H1 (cell line): ENCODE results near the gene COG3. TPM values are rescaled to one million over a fixed set of nuclear protein-coding genes. Genes with fewer than 3 reads are reported as not detected.

Experiments used
- CTCF ChIA-PET: fragments of 300-600 bp; sonication (Branson Sonifier 250); formaldehyde crosslinking; loops from one replicate; lab custom pipeline; 2021; ENCODE audit not compliant: partially characterized antibody; lab: Charles Lee
- POLR2A ChIA-PET: fragments of 300-600 bp; sonication (Branson Sonifier 250); formaldehyde crosslinking; loops from one replicate; lab custom pipeline; 2021; ENCODE audit warnings: inconsistent platforms; ENCODE audit not compliant: partially characterized antibody; lab: Charles Lee
- DNase-seq, 2 experiments: peaks; one replicate each; pipeline versions ENCODE4 v3.0.0 to v3.0.0-alpha.2; 2010 to 2022; ENCODE audit warnings: low spot score in 2 of 2, low read depth in 1 of 2, mixed read lengths in 1 of 2
- FAIRE-seq: peaks from 2 replicates; lab custom pipeline; 2011; peaks lifted over from hg19 to GRCh38; lab: Jason Lieb, UNC
- H2AFZ ChIP-seq: 2 replicates; pipeline ENCODE4 v1.8.1; 2012; ENCODE audit warnings: low read length, inconsistent platforms
- H2AK5ac ChIP-seq: 2 replicates; pipeline ENCODE4 v1.6.1; 2013; ENCODE audit warnings: low read depth, low read length
- H2BK120ac ChIP-seq: replicated peaks from 2 replicates; pipeline ENCODE3; 2013; ENCODE audit warnings: low read depth, low read length, inconsistent platforms
- H2BK12ac ChIP-seq: 2 replicates; pipeline ENCODE4 v1.6.1; 2013; ENCODE audit warnings: low read depth, low read length
- H2BK15ac ChIP-seq: 2 replicates; pipeline ENCODE4 v1.6.1; 2013; ENCODE audit warnings: low read length
- H2BK20ac ChIP-seq: 2 replicates; pipeline ENCODE4 v1.6.1; 2013; ENCODE audit warnings: low read length
- H2BK5ac ChIP-seq: 2 replicates; pipeline ENCODE4 v1.6.1; 2013; ENCODE audit warnings: low read depth, low read length
- H3K14ac ChIP-seq: 2 replicates; pipeline ENCODE4 v1.6.1; 2013; ENCODE audit warnings: inconsistent platforms; ENCODE audit not compliant: insufficient read length
- H3K18ac ChIP-seq: 2 replicates; pipeline ENCODE4 v1.6.1; 2013; ENCODE audit warnings: low read length; ENCODE audit errors: extremely low read depth
- H3K23ac ChIP-seq: 2 replicates; pipeline ENCODE4 v1.6.1; 2013; ENCODE audit warnings: inconsistent platforms; ENCODE audit not compliant: insufficient read length
- H3K23me2 ChIP-seq: 2 replicates; pipeline ENCODE4 v1.6.1; 2013; ENCODE audit warnings: low read depth, low read length
- H3K27ac ChIP-seq: 2 replicates; pipeline ENCODE4 v1.6.1; 2011; ENCODE audit warnings: low read depth, low read length, inconsistent platforms
- H3K27me3 ChIP-seq, 4 experiments: replicated peaks in 1 of 4; 1 replicate in 1 of 4; 2 replicates in 3 of 4; pipeline versions ENCODE4 v1.6.1 to v1.8.1; 2011 to 2013; ENCODE audit warnings: low read length in 3 of 4, mild to moderate bottlenecking in 3 of 4, inconsistent platforms in 2 of 4, mixed read lengths in 2 of 4, moderate library complexity in 1 of 4; ENCODE audit not compliant: control insufficient read depth in 3 of 4, insufficient read depth in 3 of 4; ENCODE audit errors: extremely low read depth in 1 of 4
- H3K36me3 ChIP-seq, 4 experiments: 2 replicates each; pipeline versions ENCODE4 v1.6.1 to v1.8.1; 2011 to 2013; ENCODE audit warnings: mild to moderate bottlenecking in 4 of 4, low read length in 3 of 4, moderate library complexity in 2 of 4, control low read depth in 1 of 4, inconsistent platforms in 1 of 4; ENCODE audit not compliant: insufficient read depth in 4 of 4, control insufficient read depth in 2 of 4
- H3K4ac ChIP-seq: replicated peaks from 2 replicates; pipeline ENCODE3; 2013; ENCODE audit warnings: low read length, low read depth, mixed read lengths, inconsistent platforms; ENCODE audit not compliant: insufficient read length
- H3K4me1 ChIP-seq, 4 experiments: replicated peaks in 1 of 4; 1 replicate in 1 of 4; 2 replicates in 3 of 4; pipeline versions ENCODE4 v1.6.1 to v1.8.1; 2011 to 2013; ENCODE audit warnings: low read length in 3 of 4, inconsistent platforms in 2 of 4, mixed read lengths in 1 of 4; ENCODE audit not compliant: insufficient read depth in 4 of 4, control insufficient read depth in 3 of 4
- H3K4me2 ChIP-seq, 2 experiments: 2 replicates each; pipeline versions ENCODE4 v1.6.1 to v1.8.1; 2011 to 2013; ENCODE audit warnings: low read depth in 2 of 2, low read length in 2 of 2, control low read depth in 1 of 2, inconsistent platforms in 1 of 2, mild to moderate bottlenecking in 1 of 2; ENCODE audit not compliant: insufficient read depth in 1 of 2
- H3K4me3 ChIP-seq, 4 experiments: fragments of 200-600, 300-600 bp in 1 of 4; sonication (generic), shearing (Covaris generic), sonication (Bioruptor Twin) in 1 of 4; 2 replicates each; pipeline versions ENCODE4 v1.5.1 to v1.8.1; 2011 to 2016; ENCODE audit warnings: low read length in 4 of 4, low read depth in 3 of 4, control low read depth in 2 of 4, inconsistent platforms in 2 of 4, mild to moderate bottlenecking in 2 of 4, mixed read lengths in 1 of 4, moderate library complexity in 1 of 4; ENCODE audit not compliant: insufficient read depth in 2 of 4; ENCODE audit errors: extremely low read depth in 1 of 4
- H3K56ac ChIP-seq: replicated peaks from 2 replicates; pipeline ENCODE3; 2013; ENCODE audit warnings: low read depth, mild to moderate bottlenecking, mixed read lengths, low read length, inconsistent platforms; ENCODE audit not compliant: insufficient read length
- H3K79me1 ChIP-seq: 2 replicates; pipeline ENCODE4 v1.6.1; 2013; ENCODE audit warnings: low read depth, low read length, control low read depth
- H3K79me2 ChIP-seq, 2 experiments: 2 replicates each; pipeline versions ENCODE4 v1.6.1 to v1.8.1; 2012 to 2013; ENCODE audit warnings: low read length in 2 of 2, mild to moderate bottlenecking in 2 of 2, inconsistent platforms in 1 of 2; ENCODE audit not compliant: insufficient read depth in 2 of 2, control insufficient read depth in 1 of 2
- H3K9ac ChIP-seq, 4 experiments: replicated peaks in 1 of 4; 1 replicate in 1 of 4; 2 replicates in 3 of 4; pipeline versions ENCODE4 v1.6.1 to v1.8.1; 2011 to 2013; ENCODE audit warnings: low read depth in 3 of 4, low read length in 3 of 4, control low read depth in 2 of 4, mild to moderate bottlenecking in 2 of 4, moderate library complexity in 2 of 4, inconsistent platforms in 1 of 4; ENCODE audit errors: extremely low read depth in 1 of 4
- H3K9me3 ChIP-seq, 2 experiments: 2 replicates each; pipeline versions ENCODE4 v1.6.1 to v1.8.1; 2012 to 2013; ENCODE audit warnings: mild to moderate bottlenecking in 2 of 2, moderate library complexity in 2 of 2, control low read depth in 1 of 2, inconsistent platforms in 1 of 2, low read depth in 1 of 2, low read length in 1 of 2, mixed read lengths in 1 of 2; ENCODE audit not compliant: insufficient read depth in 2 of 2
- H4K20me1 ChIP-seq, 2 experiments: replicated peaks in 1 of 2; 2 replicates each; pipeline versions ENCODE3 to v1.8.1; 2011 to 2013; ENCODE audit warnings: inconsistent platforms in 2 of 2, low read length in 2 of 2, mild to moderate bottlenecking in 1 of 2; ENCODE audit not compliant: insufficient read depth in 2 of 2, control insufficient read depth in 1 of 2
- H4K5ac ChIP-seq: 2 replicates; pipeline ENCODE4 v1.6.1; 2013; ENCODE audit warnings: low read length, low read depth, mixed read lengths, inconsistent platforms; ENCODE audit not compliant: insufficient read length
- H4K8ac ChIP-seq: 2 replicates; pipeline ENCODE4 v1.8.0; 2013; ENCODE audit warnings: mild to moderate bottlenecking, moderate library complexity, low read length, inconsistent platforms; ENCODE audit not compliant: insufficient read depth; ENCODE audit errors: extremely low read depth
- H4K91ac ChIP-seq: replicated peaks from 2 replicates; pipeline ENCODE3; 2013; ENCODE audit warnings: low read length, mixed read lengths, inconsistent platforms; ENCODE audit not compliant: insufficient read length
- ATF2 ChIP-seq: IDR thresholded peaks from 2 replicates; pipeline ENCODE4 v1.6.1; 2012; ENCODE audit warnings: low read length, inconsistent platforms
- CBX8 ChIP-seq: fragments of 300-800, 300-1000 bp; sonication (generic); IDR thresholded peaks from 2 replicates; pipeline ENCODE4 v1.7.1; 2016; ENCODE audit warnings: low read depth, low read length, borderline replicate concordance
- CHD1 ChIP-seq: IDR thresholded peaks from 2 replicates; pipeline ENCODE4 v1.6.1; 2012; ENCODE audit warnings: low read depth, low read length, improper control_type of control experiment
- JUND ChIP-seq: IDR thresholded peaks from 2 replicates; pipeline ENCODE4 v1.6.1; 2011; ENCODE audit warnings: mild to moderate bottlenecking, improper control_type of control experiment, low read length
- KDM5A ChIP-seq: fragments of 200-600 bp; IDR thresholded peaks from 2 replicates; pipeline ENCODE4 v1.7.1; 2012; ENCODE audit warnings: mild to moderate bottlenecking, low read length, inconsistent platforms, mixed read lengths
- MAX ChIP-seq: IDR thresholded peaks from 2 replicates; pipeline ENCODE4 v1.6.1; 2012; ENCODE audit warnings: inconsistent platforms
- NANOG ChIP-seq: IDR thresholded peaks from 2 replicates; pipeline ENCODE4 v1.6.1; 2011; ENCODE audit warnings: low read length, low read depth, mild to moderate bottlenecking, inconsistent platforms; ENCODE audit not compliant: insufficient read depth, poor library complexity, severe bottlenecking
- SIRT6 ChIP-seq: IDR thresholded peaks from one replicate; pipeline ENCODE4 v1.7.1; 2012; ENCODE audit warnings: low read length, inconsistent platforms
- SP1 ChIP-seq: IDR thresholded peaks from 2 replicates; pipeline ENCODE4 v1.6.1; 2011; ENCODE audit warnings: low read depth, low read length
- TBP ChIP-seq: IDR thresholded peaks from 2 replicates; pipeline ENCODE4 v1.6.1; 2011; ENCODE audit warnings: low read depth, low read length, improper control_type of control experiment
- TCF12 ChIP-seq: IDR thresholded peaks from 2 replicates; pipeline ENCODE4 v1.6.1; 2011; ENCODE audit warnings: low read depth, mild to moderate bottlenecking, low read length
- WGBS, 2 experiments: shearing (Covaris generic) in 1 of 2; methylation state at CpG; one replicate each; pipeline versions ENCODE4 v1.1.6 to v1.1.7; 2013 to 2015; ENCODE audit warnings: low lambda C conversion rate in 2 of 2, mixed read lengths in 2 of 2, inconsistent platforms in 1 of 2, low coverage in 1 of 2, missing lambda C conversion rate in 1 of 2; ENCODE audit not compliant: insufficient replicate concordance in 2 of 2, insufficient coverage in 1 of 2, insufficient read length in 1 of 2; ENCODE audit errors: extremely low coverage in 1 of 2, missing lambda C conversion rate in 1 of 2; 5-methylcytosine and 5-hydroxymethylcytosine counted together
- polyA plus RNA-seq, 7 experiments: library from polyadenylated mRNA; depleted of rRNA in 3 of 7; stranded (reverse) in 5 of 7; unstranded in 2 of 7; fragments of >200 nt in 5 of 7; fragments of 200-250 nt in 2 of 7; gene quantifications; 1 replicate in 5 of 7; 2 replicates in 1 of 7; 4 replicates in 1 of 7; pipeline versions ENCODE4 v1.2.1 to v1.2.3, GENCODE V29; 2011 to 2013; ENCODE audit warnings: missing spikeins in 2 of 7, mixed read lengths in 2 of 7
- total RNA-seq: library from RNA; stranded (reverse); fragmentation: NEBNext Ultra II Directional; extraction: Animal tissue kit (Norgen Biotek cat#: 25700); gene quantifications from 2 replicates; pipeline ENCODE4 v1.2.1, GENCODE V29; 2021

Gene COG3
- total and polyA plus RNA-seq, 2 of the 8 experiments (the other 6 are each of a cell fraction or from before 2014, with no cell fraction given) = 12.7 to 13.5 TPM

- no peaks in the 10 kb centered on the region for H3K36me3 ChIP-seq
- ChIA-PET POLR2A (no interaction called here), CTCF (interaction anchor here (0.9 kb wide), 1 partner anchor 137 kb away, joined by 3 read pairs; no protein-coding TSS in a partner anchor)
- no peak overlapping the region for H3K56ac ChIP-seq
- H2BK15ac ChIP-seq = no peak overlapping the region
- H3K23ac ChIP-seq = no peak overlapping the region
- H3K4me2 ChIP-seq = no peak overlapping the region
- no peak overlapping the region for H3K4ac ChIP-seq
- no peaks in the 10 kb centered on the region for H3K4me1 ChIP-seq
- no peak overlapping the region for H4K91ac ChIP-seq
- H2BK12ac ChIP-seq = no peak overlapping the region
- no peak overlapping the region for H3K27ac ChIP-seq
- H4K20me1 ChIP-seq = no peaks in the 10 kb centered on the region
- no peak overlapping the region for H4K8ac ChIP-seq
- no peaks in the 10 kb centered on the region for H3K9me3 ChIP-seq
- DNase-seq (no peak), FAIRE-seq (no peak)
- no peak overlapping the region for H2BK120ac ChIP-seq
- no peaks in the 10 kb centered on the region for H3K79me1 ChIP-seq
- no peak overlapping the region for H3K14ac ChIP-seq
- no peaks in the 10 kb centered on the region for H3K23me2 ChIP-seq
- H4K5ac ChIP-seq = no peak overlapping the region
- H2AK5ac ChIP-seq = no peak overlapping the region
- no peak overlapping the region for H2BK20ac ChIP-seq
- H3K79me2 ChIP-seq = no peaks in the 10 kb centered on the region
- H3K9ac ChIP-seq = no peak overlapping the region
- no peak overlapping the region for H3K18ac ChIP-seq
- no peak overlapping the region for H2BK5ac ChIP-seq
- H3K4me3 ChIP-seq = no peak overlapping the region
- WGBS, 2 experiments = 76% methylated on average over 3 of the region's 3 CpGs; no CpG with 5 or more reads in 1 of the 2 experiments
- H2AFZ ChIP-seq = no peak overlapping the region
- no peaks in the 10 kb centered on the region; a peak in 2 of 7 replicates for H3K27me3 ChIP-seq
- no peak for TF ChIP-seq TCF12
- TF ChIP-seq CBX8 = no peak
- TF ChIP-seq NANOG = no peak
- no peak for TF ChIP-seq MAX
- no peak for TF ChIP-seq SP1
- no peak for TF ChIP-seq KDM5A
- TF ChIP-seq JUND = no peak
- TF ChIP-seq SIRT6 = no peak
- TF ChIP-seq CHD1 = no peak
- TF ChIP-seq ATF2 = no peak
- no peak for TF ChIP-seq TBP
Observed at GRCh38 chr13:45582408-45583076, 117.8 kb downstream of the COG3 start.
